K562 (cell line): Measurements from ENCODE around the gene COL20A1. TPM values are rescaled to one million over a fixed set of nuclear protein-coding genes. Genes with fewer than 3 reads are reported as not detected.

Experiments
- ATAC-seq: fragments of 200-7000 bp; cut with Tn5 transposase; 3 replicates; pipeline ENCODE4 v1.9.1; 2020; ENCODE audit warnings: moderate library complexity
- BruUV-seq: library from RNA; stranded (reverse); fragments of 400-500 nt; replicated peaks from 2 replicates; lab custom pipeline; 2021; lab: Mats Ljungman, UMichigan
- CTCF ChIA-PET: fragments of 300-600 bp; formaldehyde crosslinking; extraction: SDS; loops from one replicate; lab custom pipeline; 2021; ENCODE audit warnings: low intra/inter-chr PET ratio; lab: Yijun Ruan, JAX
- POLR2A ChIA-PET: fragments of 300-600, 350-650 bp; sonication (Branson Sonifier 250); formaldehyde crosslinking; extraction: SDS; loops from one replicate; lab custom pipeline; 2021; ENCODE audit warnings: antibody characterized with exemption, inconsistent platforms; lab: Yijun Ruan, JAX
- DNase-seq, 4 experiments: peaks; one replicate each; pipeline versions ENCODE4 v3.0.0 to v3.0.0-alpha.2; 2011 to 2018; ENCODE audit warnings: low spot score in 3 of 4, mixed read lengths in 3 of 4; ENCODE audit errors: extremely low read depth in 1 of 4
- FAIRE-seq: peaks from 2 replicates; lab custom pipeline; 2011; peaks lifted over from hg19 to GRCh38; lab: Jason Lieb, UNC
- H2AFZ ChIP-seq: 2 replicates; pipeline ENCODE4 v1.6.0; 2011; ENCODE audit warnings: low read depth, low read length, control low read depth, inconsistent platforms
- H3K27ac ChIP-seq: fragments of 200-600 bp; 3 replicates; pipeline ENCODE4 v1.8.0; 2011; ENCODE audit warnings: low read depth, mild to moderate bottlenecking, control low read depth, inconsistent platforms, low read length, moderate library complexity, mixed read lengths; ENCODE audit errors: extremely low read depth
- H3K27me3 ChIP-seq, 2 experiments: fragments of 300-600 bp in 1 of 2; 2 replicates in 1 of 2; 3 replicates in 1 of 2; pipeline versions ENCODE4 v1.6.0 to v1.8.0; 2011; ENCODE audit warnings: inconsistent platforms in 2 of 2, low read length in 2 of 2, mild to moderate bottlenecking in 1 of 2, mixed read lengths in 1 of 2, moderate library complexity in 1 of 2; ENCODE audit not compliant: control insufficient read depth in 2 of 2, insufficient read depth in 2 of 2
- H3K36me3 ChIP-seq: fragments of 300-600 bp; 3 replicates; pipeline ENCODE4 v1.8.0; 2011; ENCODE audit warnings: mild to moderate bottlenecking, low read length, inconsistent platforms; ENCODE audit not compliant: control insufficient read depth, insufficient read depth
- H3K4me1 ChIP-seq, 2 experiments: fragments of 200-600 bp in 1 of 2; replicated peaks in 1 of 2; 2 replicates in 1 of 2; 3 replicates in 1 of 2; pipeline versions ENCODE4 v1.5.1 to v1.8.0; 2011; ENCODE audit warnings: inconsistent platforms in 2 of 2, low read length in 2 of 2, mild to moderate bottlenecking in 1 of 2, mixed read lengths in 1 of 2, moderate library complexity in 1 of 2; ENCODE audit not compliant: control insufficient read depth in 2 of 2, insufficient read depth in 2 of 2
- H3K4me2 ChIP-seq: 2 replicates; pipeline ENCODE4 v1.6.1; 2011; ENCODE audit warnings: low read length, control low read depth, inconsistent platforms, mixed read lengths; ENCODE audit not compliant: insufficient read depth
- H3K4me3 ChIP-seq: fragments of 200-600 bp; sonication (generic), shearing (Covaris generic); 2 replicates; pipeline ENCODE4 v1.5.1; 2016; ENCODE audit warnings: control low read depth, inconsistent platforms
- H3K79me2 ChIP-seq: fragments of 200-600 bp; 3 replicates; pipeline ENCODE4 v1.8.0; 2011; ENCODE audit warnings: low read length, inconsistent platforms; ENCODE audit not compliant: control insufficient read depth, insufficient read depth
- H3K9ac ChIP-seq, 2 experiments: 2 replicates each; pipeline versions ENCODE4 v1.6.0 to v1.6.1; 2011; ENCODE audit warnings: low read depth in 2 of 2, low read length in 2 of 2, control low read depth in 1 of 2, inconsistent platforms in 1 of 2, mild to moderate bottlenecking in 1 of 2, mixed read lengths in 1 of 2; ENCODE audit not compliant: insufficient read depth in 1 of 2
- H3K9me1 ChIP-seq: one replicate; pipeline ENCODE4 v1.6.0; 2011; ENCODE audit warnings: inconsistent platforms, mild to moderate bottlenecking, low read length, moderate library complexity; ENCODE audit not compliant: control insufficient read depth, insufficient read depth
- H3K9me3 ChIP-seq: replicated peaks from 2 replicates; pipeline ENCODE4 v1.5.1; 2011; ENCODE audit warnings: low read depth, low read length, inconsistent platforms; ENCODE audit not compliant: control insufficient read depth, insufficient read depth
- H4K20me1 ChIP-seq: replicated peaks from 2 replicates; pipeline ENCODE4 v1.6.1; 2011; ENCODE audit warnings: low read length, inconsistent platforms, mixed read lengths; ENCODE audit not compliant: control insufficient read depth, insufficient read depth
- C11orf30 ChIP-seq: fragments of 450-650 bp; IDR thresholded peaks from 2 replicates; pipeline ENCODE4 v1.6.1; 2016; ENCODE audit warnings: low read depth, mild to moderate bottlenecking
- ESRRA ChIP-seq: fragments of 450-650 bp; IDR thresholded peaks from 2 replicates; pipeline ENCODE4 v1.6.1; 2014; ENCODE audit warnings: low read depth, mild to moderate bottlenecking, moderate library complexity, borderline replicate concordance
- HIVEP1 ChIP-seq: fragments of 250-450 bp; sonication (Bioruptor Pico); IDR thresholded peaks from 2 replicates; pipeline ENCODE4 v1.4.0; 2020; ENCODE audit warnings: mild to moderate bottlenecking
- MAFG ChIP-seq: fragments of 450-650 bp; conservative IDR thresholded peaks from 2 replicates; pipeline ENCODE4 v1.6.1; 2016; ENCODE audit warnings: missing genetic modification characterization, missing compliant biosample characterization
- NFE2 ChIP-seq: IDR thresholded peaks from 2 replicates; pipeline ENCODE4 v1.6.1; 2014; ENCODE audit warnings: antibody characterized with exemption, low read depth
- WGBS: fragments of 100-300 bp; shearing (Covaris generic); methylation state at CpG from one replicate; pipeline ENCODE4 v1.1.6; 2016; ENCODE audit warnings: low coverage, mixed read lengths; ENCODE audit not compliant: insufficient coverage; ENCODE audit errors: missing lambda C conversion rate; 5-methylcytosine and 5-hydroxymethylcytosine counted together
- in situ Hi-C: fragments of 300-500 bp; cut with MboI; formaldehyde crosslinking; loops from 4 replicates; pipeline ENCODE4 v1.15.0; 2018; ENCODE audit warnings: inconsistent platforms, mixed read lengths
- intact Hi-C: fragments of 100-400 bp; cut with micrococcal nuclease; formaldehyde crosslinking; loops from 2 replicates; pipeline ENCODE4 v1.14.2; 2022
- polyA plus RNA-seq, 8 experiments: library from polyadenylated mRNA; depleted of rRNA in 4 of 8; stranded (reverse) in 5 of 8; unstranded in 3 of 8; fragments of >200 nt; fragmentation: Nextera tagmentation in 2 of 8; fragmentation: Illumina TruSeq in 1 of 8; extraction: Ambion mirVana in 2 of 8; extraction: Trizol in 1 of 8; gene quantifications; 2 replicates each; pipeline versions ENCODE4 v1.2.1 to v1.2.3, GENCODE V29; 2011 to 2014; ENCODE audit warnings: inconsistent platforms in 1 of 8, missing spikeins in 1 of 8
- total RNA-seq, 7 experiments: library from RNA; depleted of rRNA in 6 of 7; stranded (reverse); fragments of >200 nt in 6 of 7; fragmentation: Illumina TruSeq in 2 of 7; extraction: Trizol in 2 of 7; gene quantifications; 2 replicates each; pipeline versions ENCODE4 v1.2.1 to v1.2.3, GENCODE V29; 2011 to 2021; ENCODE audit warnings: low replicate concordance in 1 of 7
- TF ChIP-seq, protein P1 (sequence below): sonication (generic); formaldehyde crosslinking; IDR thresholded peaks from 2 replicates; pipeline ENCODE4 v1.8.0; 2022; ENCODE audit warnings: mild to moderate bottlenecking, missing genetic modification reagents

The COL20A1 gene
- total and polyA plus RNA-seq, 9 of the 15 experiments (the other 6 are each of a cell fraction or from before 2014, with no cell fraction given): not detected

GRCh38 chr20:63342561-63343459, 49.8 kb downstream of the COL20A1 start:
- WGBS: 2% methylated on average over 49 of the region's 59 CpGs
- H3K79me2 ChIP-seq: no peaks in the 10 kb centered on the region
- no peak for FAIRE-seq
- no peaks in the 10 kb centered on the region; the same call in none of the 2 replicates for H4K20me1 ChIP-seq
- DNase-seq: no peak
- H3K4me2 ChIP-seq: no peak overlapping the region
- CTCF ChIA-PET: no interaction called here
- no peak overlapping the region for H2AFZ ChIP-seq
- H3K27me3 ChIP-seq: peaks cover 42 to 72% of the 10 kb centered on the region in 2 experiments; a peak in 4 of 5 replicates
- in situ Hi-C loops (no loop called here), intact Hi-C loops (no loop called here)
- H3K9me1 ChIP-seq: no peaks in the 10 kb centered on the region
- no peaks in the 10 kb centered on the region for H3K36me3 ChIP-seq
- H3K9ac ChIP-seq: no peak overlapping the region
- no peak; the same call in 2 of the 3 replicates for ATAC-seq
- H3K9me3 ChIP-seq: peaks cover 2% of the 10 kb centered on the region; the same call in 1 of the 2 replicates
- no TSS peak for BruUV-seq
- peaks cover 0 to 36% of the 10 kb centered on the region in 2 experiments; a peak in 2 of 5 replicates for H3K4me1 ChIP-seq
- no peak overlapping the region for H3K27ac ChIP-seq
- TF ChIP-seq MAFG (tag): peak; percentile 54
- no peak for TF ChIP-seq ESRRA
- peak; percentile 60 for TF ChIP-seq NFE2
- TF ChIP-seq, protein P1, sequence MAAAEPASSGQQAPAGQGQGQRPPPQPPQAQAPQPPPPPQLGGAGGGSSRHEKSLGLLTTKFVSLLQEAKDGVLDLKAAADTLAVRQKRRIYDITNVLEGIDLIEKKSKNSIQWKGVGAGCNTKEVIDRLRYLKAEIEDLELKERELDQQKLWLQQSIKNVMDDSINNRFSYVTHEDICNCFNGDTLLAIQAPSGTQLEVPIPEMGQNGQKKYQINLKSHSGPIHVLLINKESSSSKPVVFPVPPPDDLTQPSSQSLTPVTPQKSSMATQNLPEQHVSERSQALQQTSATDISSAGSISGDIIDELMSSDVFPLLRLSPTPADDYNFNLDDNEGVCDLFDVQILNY (CRISPR knock-in tag): no peak
- no peak for TF ChIP-seq HIVEP1
- 0 out of 2 replicates have a peak, but pooled peaks have one; percentile 20 for TF ChIP-seq C11orf30
- no peak overlapping the region for H3K4me3 ChIP-seq
- POLR2A ChIA-PET: interaction anchor here (0.9 kb wide), 1 partner anchor 56 kb away, joined by 3 read pairs; no protein-coding TSS in a partner anchor
